Progenitor cell of endocrine pancreas (in vitro differentiated cells): ENCODE measurements around the gene TMEM61. TPM values are rescaled to one million over a fixed set of nuclear protein-coding genes. Genes with fewer than 3 reads are reported as not detected.
A peak's percentile ranks its signal among the peaks of the same experiment; 100 is the strongest.

Experiments used
- DNase-seq: peaks from one replicate; pipeline ENCODE4 v3.0.0; 2021; ENCODE audit warnings: low spot score; ENCODE audit not compliant: unreplicated experiment
- H3K27ac Mint-ChIP-seq: 2 replicates; pipeline ENCODE4 v1.8.0; 2021; ENCODE audit warnings: mild to moderate bottlenecking, moderate library complexity, mixed read lengths
- H3K27me3 Mint-ChIP-seq: 2 replicates; pipeline ENCODE4 v1.8.0; 2021; ENCODE audit warnings: mixed read lengths
- H3K36me3 Mint-ChIP-seq: 2 replicates; pipeline ENCODE4 v1.8.0; 2022; ENCODE audit warnings: mixed read lengths; ENCODE audit not compliant: insufficient read depth
- H3K4me1 Mint-ChIP-seq: 2 replicates; pipeline ENCODE4 v1.8.0; 2021; ENCODE audit warnings: low read depth, mixed read lengths
- H3K4me3 Mint-ChIP-seq: 2 replicates; pipeline ENCODE4 v1.8.0; 2021; ENCODE audit warnings: low read depth, mild to moderate bottlenecking, moderate library complexity, mixed read lengths
- H3K9me3 Mint-ChIP-seq: 2 replicates; pipeline ENCODE4 v1.8.0; 2021; ENCODE audit warnings: low read depth, mixed read lengths
- CTCF ChIP-seq: fragments of 200-600 bp; sonication (generic); IDR thresholded peaks from one replicate; pipeline ENCODE4 v1.5.0; 2021; ENCODE audit warnings: antibody characterized with exemption, mild to moderate bottlenecking; ENCODE audit not compliant: unreplicated experiment
- total RNA-seq: library from RNA; stranded (reverse); gene quantifications from 2 replicates; pipeline ENCODE4 v1.2.1, GENCODE V29; 2021

The TMEM61 gene
- total RNA-seq, 1 donor from 2014 or later, result 0.53 TPM

GRCh38 chr1:55033265-55033614 lies 52.8 kb downstream of the TMEM61 start:
- TF ChIP-seq CTCF, result no peak
- no peak overlapping the region for H3K4me3 Mint-ChIP-seq
- DNase-seq, result no peak
- H3K9me3 Mint-ChIP-seq, result no peaks in the 10 kb centered on the region
- no peaks in the 10 kb centered on the region for H3K36me3 Mint-ChIP-seq
- H3K27ac Mint-ChIP-seq, result no peak overlapping the region
- H3K27me3 Mint-ChIP-seq, result peaks cover 50% of the 10 kb centered on the region
- H3K4me1 Mint-ChIP-seq, result peaks cover 3% of the 10 kb centered on the region

DNA sequence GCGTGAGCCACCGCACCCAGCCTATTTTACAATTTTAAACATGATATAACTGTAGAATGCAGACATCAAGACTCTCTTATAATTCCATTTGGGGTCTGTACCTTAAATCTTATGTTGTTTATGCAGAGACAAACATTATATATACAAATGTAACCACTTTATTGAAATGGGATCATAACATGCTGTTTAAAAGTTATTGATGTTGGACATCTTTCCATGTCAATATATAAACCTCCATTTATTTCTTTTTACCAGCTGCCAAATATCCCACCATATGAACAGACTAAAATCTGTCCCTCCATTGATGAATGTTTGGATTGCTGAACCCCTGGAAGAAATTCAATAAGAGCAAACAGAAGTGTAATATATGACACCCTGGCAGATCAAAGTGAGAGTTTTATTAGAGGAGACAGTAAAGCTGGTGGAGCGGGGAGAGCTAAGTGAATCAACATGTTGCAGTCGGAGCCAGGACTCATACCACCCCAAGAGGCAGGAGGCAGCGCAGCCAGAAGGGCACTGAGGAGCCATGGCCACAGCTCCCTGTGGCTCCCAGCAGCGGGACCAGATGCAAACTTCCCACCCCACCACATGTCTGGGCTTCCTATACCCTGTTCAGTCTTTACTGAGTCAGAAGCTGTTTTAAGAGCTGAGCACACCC lies 54.2 kb downstream of the TMEM61 start:
- Mint-ChIP-seq H3K27me3 (peaks cover 53% of the 10 kb centered on the region), H3K4me1 (peaks cover 11% of the 10 kb centered on the region), H3K4me3 (no peak overlapping the region), H3K36me3 (no peaks in the 10 kb centered on the region), H3K9me3 (no peaks in the 10 kb centered on the region), H3K27ac (no peak overlapping the region)
- TF ChIP-seq CTCF, result no peak
- no peak for DNase-seq

DNA sequence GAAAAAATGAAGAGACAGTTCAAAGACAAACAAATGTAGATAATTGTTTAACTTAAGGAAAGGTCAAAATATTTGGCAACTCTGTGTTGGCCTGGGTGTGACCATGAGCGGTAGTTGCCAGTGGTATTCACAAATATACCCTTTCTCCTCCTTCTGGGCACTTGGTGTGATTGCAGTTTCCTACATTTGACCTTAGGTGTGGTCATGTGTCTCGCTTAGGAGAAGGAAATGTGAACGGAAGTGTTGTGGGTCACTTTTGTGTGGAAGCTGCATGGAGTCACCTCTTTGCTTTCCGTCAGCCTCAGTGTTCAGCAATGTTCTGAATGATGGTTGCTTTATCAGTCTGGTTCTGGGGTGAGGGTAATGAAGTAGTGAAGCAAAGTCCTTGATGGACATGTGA lies 55.5 kb downstream of the TMEM61 start:
- Mint-ChIP-seq H3K9me3 (no peaks in the 10 kb centered on the region), H3K4me3 (no peak overlapping the region), H3K27me3 (peaks cover 56% of the 10 kb centered on the region), H3K4me1 (peaks cover 18% of the 10 kb centered on the region), H3K36me3 (no peaks in the 10 kb centered on the region), H3K27ac (no peak overlapping the region)
- DNase-seq, result no peak
- peak; percentile 12 for TF ChIP-seq CTCF

GRCh38 chr1:55037733-55038551 lies 57.5 kb downstream of the TMEM61 start:
- Mint-ChIP-seq H3K27ac (no peak overlapping the region), H3K9me3 (no peaks in the 10 kb centered on the region), H3K36me3 (peaks cover 5% of the 10 kb centered on the region), H3K27me3 (peaks cover 63% of the 10 kb centered on the region), H3K4me1 (peaks cover 19% of the 10 kb centered on the region), H3K4me3 (no peak overlapping the region)
- TF ChIP-seq CTCF, result no peak
- DNase-seq, result no peak

DNA sequence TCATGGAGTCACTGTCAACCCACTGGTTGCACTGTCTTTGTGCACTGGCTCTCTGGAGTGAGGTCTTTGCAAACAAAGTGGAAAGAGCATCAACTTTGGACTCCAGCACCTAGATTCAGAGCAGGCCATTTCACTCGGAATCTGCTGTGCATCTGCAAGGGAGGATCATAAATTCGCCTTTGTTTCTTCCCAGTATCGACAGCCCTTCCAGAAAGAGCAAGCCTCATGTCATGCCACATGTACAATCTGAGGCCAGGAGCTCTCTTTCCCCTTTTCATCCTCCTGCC lies 58.1 kb downstream of the TMEM61 start:
- H3K36me3 Mint-ChIP-seq, result peaks cover 5% of the 10 kb centered on the region
- no peak for TF ChIP-seq CTCF
- no peak overlapping the region for H3K4me3 Mint-ChIP-seq
- H3K27ac Mint-ChIP-seq, result no peak overlapping the region
- DNase-seq, result no peak
- no peaks in the 10 kb centered on the region for H3K9me3 Mint-ChIP-seq
- H3K27me3 Mint-ChIP-seq, result peaks cover 60% of the 10 kb centered on the region
- H3K4me1 Mint-ChIP-seq, result peaks cover 19% of the 10 kb centered on the region
